Anterior cingulate cortex (tissue), 58 donors: ENCODE results near the gene SLIT3.
"Not testable (repeated sequence)": the region's sequence is repeated elsewhere in the genome, so short reads cannot be mapped to it uniquely, and the experiment has no call there.

ENCODE experiments used
- DNase-seq, 58 donors: peaks; one replicate each; lab custom pipeline; 2025; lab: John Stamatoyannopoulos, UW

Gene SLIT3

GRCh38 chr5:168770996-168771395, 529.9 kb downstream of the SLIT3 start:
- DNase-seq, result no peak

DNA sequence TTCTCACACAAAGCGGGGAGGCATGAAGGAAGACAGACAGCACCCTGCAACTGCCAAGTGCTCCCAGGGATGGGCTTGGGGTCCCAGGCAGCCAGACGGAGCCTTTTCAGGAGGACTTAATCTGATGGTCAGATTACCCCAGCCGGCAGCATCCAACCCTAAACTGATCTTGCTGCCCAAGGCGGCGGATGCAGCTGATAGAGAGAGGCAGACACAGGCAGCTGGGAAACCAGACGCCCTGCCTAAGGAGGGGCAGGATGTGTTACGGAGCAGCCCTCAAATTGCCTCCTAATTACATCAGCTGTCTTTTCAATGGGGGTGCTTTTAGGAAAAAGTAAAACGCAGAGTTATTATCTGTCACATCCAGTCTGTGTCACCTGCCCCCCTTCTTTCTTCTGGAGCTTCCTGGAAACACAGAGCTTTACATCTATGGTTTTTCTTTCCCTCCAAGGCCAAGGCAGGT, 530.9 kb downstream of the SLIT3 start:
- no peak for DNase-seq

- DNase-seq, result no peak
These were observed 532.8 kb downstream of the SLIT3 start for GRCh38 chr5:168768172-168768571.

DNA sequence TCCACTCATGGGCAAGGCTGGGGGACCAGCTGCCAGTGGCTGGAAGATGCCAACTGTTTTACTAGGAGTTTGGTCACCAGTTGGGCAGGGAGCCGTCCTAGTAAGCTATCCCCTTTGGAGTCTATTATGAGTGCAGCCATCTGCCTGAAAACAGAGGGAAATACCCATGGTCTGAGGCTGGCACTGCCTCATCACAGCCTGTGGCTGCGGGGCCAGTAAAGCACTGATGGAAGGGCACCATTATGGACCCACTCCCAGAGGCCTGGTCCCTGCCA, 534.6 kb downstream of the SLIT3 start:
- DNase-seq, result peak in 35 of 58 donors; percentile 3 to 57 (median 23)

DNA sequence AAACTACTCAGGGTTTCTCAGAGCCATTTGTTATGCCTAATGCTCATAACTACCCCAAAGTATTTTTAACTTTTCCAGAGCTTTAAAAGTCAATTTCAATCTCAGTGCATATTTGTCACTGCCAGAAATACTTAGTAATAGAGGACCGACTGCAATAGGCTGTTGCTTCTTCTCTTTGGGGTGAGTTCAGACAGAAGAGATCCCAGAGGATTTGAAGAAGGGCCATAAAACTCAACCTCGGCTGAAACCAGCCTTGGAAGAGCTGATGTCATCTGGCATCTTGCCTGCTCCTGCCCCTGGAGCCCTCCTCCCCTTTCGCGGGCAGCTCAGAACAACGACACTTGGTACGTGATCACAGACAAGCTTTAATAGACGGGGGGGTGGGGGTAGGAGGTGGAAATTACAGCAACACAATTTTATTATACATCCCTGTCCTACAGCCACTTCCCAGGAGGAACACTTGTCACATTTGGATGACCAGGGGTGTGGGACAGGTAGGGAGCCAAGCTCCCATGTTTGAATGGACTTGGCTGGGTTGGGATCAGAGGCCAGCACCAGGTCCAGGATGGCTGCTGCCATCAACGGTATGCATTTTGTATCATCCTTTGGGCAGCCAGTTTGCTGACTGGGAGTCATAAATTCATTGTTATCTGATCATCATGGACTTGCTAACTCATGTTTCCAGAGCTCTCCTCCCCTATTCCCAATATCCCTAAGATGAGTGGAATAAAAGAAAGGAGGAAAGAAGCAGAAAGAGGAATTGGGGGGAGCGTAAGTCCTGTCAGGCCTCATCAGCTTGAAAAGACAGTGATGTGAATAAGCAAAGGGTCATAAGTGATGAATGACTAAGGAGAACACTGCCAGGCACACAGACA, 535.2 kb downstream of the SLIT3 start:
- DNase-seq, result peak in 1 of 58 donors; percentile 43

GRCh38 chr5:168765086-168765550, 535.8 kb downstream of the SLIT3 start:
- DNase-seq, result no peak

DNA sequence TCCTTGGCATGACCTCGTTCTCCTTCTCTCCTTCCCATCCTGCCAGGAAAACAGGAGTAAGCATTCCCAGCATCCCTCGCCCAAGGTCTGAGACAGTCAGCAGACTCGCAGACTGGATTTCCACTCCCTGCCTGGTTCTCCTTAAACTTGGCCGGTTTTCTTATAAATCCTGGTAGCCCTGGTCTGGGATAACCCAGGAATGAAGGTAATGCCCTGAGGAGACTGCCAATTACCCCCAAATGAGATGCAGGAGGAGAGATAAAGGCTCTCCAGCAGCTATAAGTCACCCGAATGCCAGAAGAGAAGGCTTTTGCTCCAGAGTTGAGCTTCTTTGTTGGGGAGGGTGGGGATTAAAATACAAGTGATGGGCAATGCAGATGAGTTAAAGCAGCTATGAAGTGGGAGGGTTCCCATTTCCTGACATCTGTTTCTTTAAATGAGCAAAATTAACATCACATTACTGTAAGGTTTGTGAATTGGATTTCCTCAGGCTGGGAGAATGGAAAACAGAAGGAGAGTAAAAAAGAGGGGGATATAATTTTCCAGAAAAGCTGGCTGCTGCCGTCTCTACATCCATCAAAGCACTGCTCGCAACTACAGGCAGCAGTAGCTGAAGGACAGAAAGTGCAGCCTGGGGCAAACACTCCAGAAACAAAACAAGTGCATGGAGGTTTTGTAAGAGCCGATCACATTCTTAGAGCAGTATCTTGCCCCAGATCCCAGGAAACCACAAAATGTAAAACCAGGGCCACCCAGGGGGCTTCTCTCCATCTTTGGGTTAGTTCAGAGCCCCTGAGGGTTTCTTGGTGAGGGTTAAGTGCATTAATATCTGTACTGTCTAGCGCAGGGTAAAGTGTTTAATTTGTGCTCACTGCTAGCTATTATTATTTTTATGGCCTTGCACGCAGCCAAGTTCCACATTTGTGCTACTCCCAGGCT, 544.2 kb downstream of the SLIT3 start:
- no peak for DNase-seq

- no peak for DNase-seq
These were observed 545.3 kb downstream of the SLIT3 start for GRCh38 chr5:168755548-168756093.

GRCh38 chr5:168753691-168754254, 547.2 kb downstream of the SLIT3 start:
- no peak for DNase-seq

DNA sequence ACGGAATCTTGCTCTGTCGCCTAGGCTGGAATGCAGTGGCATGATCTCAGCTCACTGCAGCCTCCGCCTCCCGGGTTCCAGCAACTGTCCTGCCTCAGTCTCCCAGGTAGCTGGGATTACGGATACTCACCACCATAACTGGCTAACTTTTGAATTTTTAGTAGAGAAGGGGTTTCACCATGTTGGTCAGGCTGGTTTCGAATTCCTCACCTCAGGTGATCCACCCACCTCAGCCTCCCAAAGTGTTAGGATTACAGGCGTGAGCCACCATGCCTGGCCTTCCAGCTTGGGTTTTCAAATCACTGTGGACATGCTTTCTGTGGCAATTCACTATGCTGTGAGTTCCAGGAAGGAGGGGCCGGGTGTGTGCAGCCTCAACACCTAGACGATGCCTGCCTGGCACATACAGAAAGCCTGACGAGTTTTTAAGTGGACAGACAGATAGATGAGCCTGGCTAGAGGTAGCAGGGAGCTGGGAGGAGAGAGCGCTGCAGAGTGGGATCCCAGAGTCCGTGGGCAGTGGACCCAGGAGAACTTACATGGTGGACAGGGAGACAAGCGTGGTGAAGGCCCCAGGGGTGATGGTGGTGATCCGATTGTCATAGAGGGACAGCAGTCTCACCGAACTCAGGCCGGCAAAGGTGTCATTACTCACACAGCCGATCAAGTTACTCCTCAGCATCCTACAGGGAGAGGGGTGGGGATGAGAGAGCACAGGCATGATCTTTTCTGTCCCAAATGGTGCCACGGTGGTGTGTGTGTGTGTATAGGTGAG, 548.3 kb downstream of the SLIT3 start:
- no peak for DNase-seq

- no peak for DNase-seq
These were observed 548.9 kb downstream of the SLIT3 start for GRCh38 chr5:168752012-168752411.

DNA sequence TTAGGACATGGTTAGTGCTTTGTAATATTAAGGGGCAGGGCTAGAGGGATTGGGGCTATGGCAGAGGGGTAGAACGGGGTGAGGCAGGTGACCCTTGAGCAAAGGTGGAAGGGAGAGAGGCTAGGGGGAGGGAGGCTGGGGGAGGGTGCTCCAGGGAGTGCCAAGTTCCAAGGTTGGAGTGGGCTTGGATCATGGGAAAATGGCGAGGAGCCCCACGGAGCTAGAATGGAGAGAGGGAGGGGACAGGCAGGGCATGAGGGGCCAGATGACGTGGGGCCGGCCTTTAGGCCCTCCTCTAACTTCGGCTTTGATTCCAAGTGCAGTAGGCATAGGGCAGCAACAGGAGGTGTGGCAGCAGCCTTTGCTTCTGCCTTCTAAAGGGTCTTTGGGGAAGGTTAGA, 550.0 kb downstream of the SLIT3 start:
- no peak for DNase-seq

- no peak for DNase-seq
These were observed 551.4 kb downstream of the SLIT3 start for GRCh38 chr5:168749391-168750100.

DNA sequence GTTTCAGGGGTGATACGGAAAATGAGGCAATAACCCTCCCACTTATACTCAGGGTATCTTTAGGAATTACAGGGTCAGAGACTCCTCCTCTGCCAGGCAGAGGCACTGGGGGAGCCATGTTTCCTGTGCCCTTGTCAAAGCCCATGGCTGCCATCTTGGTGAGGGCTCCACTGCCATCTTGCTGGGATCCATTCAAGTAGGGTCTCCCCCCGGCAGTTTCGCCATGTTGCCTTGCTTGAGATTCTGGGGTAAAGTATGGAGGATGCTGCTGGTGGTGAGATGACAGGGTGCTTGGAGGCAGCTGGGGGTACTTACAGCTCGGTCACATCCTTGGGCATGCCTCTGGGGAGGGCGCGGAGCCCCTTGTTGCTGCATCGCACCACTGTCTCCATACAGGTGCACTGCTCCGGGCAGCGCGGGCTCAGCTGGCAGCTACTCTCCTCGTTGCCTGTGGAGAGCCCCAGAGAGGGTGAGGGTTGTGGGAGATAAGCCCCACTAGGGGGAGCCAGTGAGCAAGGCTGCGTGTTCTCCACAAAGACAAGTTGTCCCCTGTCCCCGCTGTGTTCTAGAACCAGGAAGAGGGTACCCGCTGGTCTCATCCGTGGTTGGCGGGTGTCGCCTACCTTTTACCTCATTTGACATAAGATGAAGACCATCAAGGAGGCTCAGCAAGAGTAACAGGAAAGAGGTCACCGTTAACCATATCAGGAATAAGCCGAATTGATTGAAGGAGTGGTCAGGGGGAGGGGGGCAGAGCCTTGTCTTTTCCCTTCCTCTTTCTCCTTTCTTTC, 552.8 kb downstream of the SLIT3 start:
- peak in 15 of 58 donors; percentile 2 to 36 (median 10) for DNase-seq

GRCh38 chr5:168746893-168747640, 553.9 kb downstream of the SLIT3 start:
- no peak for DNase-seq

DNA sequence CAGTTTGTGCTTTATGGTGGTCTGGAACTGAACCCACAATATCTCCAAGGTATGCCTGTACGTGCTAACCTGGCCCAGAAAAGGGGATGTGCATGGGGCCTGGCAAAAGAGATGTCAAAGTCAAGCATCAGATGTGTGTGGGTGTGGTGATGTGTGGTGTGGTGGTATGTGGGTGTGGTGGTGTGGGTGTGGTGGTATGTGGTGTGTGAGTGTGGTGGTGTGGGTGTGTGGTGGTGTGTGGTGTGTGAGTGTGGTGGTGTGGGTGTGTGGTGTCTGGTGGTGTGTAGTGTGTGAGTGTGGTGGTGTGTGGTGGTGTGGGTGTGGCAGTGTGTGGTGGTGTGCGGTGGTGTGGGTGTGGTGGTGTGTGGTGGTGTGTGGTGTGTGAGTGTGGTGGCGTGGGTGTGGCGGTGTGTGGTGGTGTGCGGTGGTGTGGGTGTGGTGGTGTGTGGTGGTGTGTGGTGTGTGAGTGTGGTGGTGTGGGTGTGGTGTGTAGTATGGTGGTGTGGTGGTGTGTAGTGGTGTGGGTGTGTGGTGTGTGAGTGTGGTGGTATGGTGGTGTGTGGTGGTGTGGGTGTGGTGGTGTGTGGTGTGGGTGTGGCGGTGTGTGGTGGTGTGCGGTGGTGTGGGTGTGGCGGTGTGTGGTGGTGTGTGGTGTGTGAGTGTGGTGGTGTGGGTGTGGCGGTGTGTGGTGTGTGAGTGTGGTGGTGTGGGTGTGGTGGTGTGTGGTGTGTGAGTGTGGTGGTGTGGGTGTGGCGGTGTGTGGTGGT, 554.6 kb downstream of the SLIT3 start:
- DNase-seq, result not testable (repeated sequence)

DNA sequence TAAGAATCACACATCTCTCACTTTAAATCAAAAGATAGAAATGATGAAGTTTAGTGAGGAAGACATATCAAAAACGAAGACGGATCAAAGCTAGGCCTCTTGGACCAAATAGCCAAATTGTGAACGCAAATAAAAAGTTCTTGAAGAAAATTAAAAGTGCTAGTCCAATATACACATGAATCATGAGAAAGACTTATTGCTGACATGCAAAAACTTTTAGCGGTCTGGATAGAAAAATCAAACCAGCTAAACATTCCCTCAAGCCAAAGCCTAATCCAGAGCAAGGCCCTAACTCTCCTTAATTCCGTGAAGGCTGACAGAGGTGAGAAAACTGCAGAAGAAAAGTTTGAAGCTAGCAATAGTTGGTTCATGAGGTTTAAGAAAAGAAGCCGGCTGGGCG, 557.3 kb downstream of the SLIT3 start:
- no peak for DNase-seq
